ENCODE data around the gene GALNT12.

- TF ChIP-seq TAF1 (IDR thresholded peaks at IDR 0.05; ENCODE audit: low read depth, low read length) = no peak
- no peak for TF ChIP-seq SPI1 (IDR thresholded peaks at IDR 0.05; ENCODE audit: low read depth, low read length)
- no peak for TF ChIP-seq POLR2A (IDR thresholded peaks at IDR 0.05; ENCODE audit: low read depth, low read length)
- TF ChIP-seq POLR2AphosphoS5 (IDR thresholded peaks at IDR 0.05; ENCODE audit: low read depth, low read length) = no peak
- TF ChIP-seq POU2F2 (IDR thresholded peaks at IDR 0.05; ENCODE audit: low read depth, low read length) = no peak
Measured at GRCh38 chr9:98852961-98853360, 45.5 kb downstream of the GALNT12 start.
